Measurements from ENCODE around the gene HPS3.
A peak's percentile ranks its signal among the peaks of the same experiment; 100 is the strongest.

HPS3 gene

DNA sequence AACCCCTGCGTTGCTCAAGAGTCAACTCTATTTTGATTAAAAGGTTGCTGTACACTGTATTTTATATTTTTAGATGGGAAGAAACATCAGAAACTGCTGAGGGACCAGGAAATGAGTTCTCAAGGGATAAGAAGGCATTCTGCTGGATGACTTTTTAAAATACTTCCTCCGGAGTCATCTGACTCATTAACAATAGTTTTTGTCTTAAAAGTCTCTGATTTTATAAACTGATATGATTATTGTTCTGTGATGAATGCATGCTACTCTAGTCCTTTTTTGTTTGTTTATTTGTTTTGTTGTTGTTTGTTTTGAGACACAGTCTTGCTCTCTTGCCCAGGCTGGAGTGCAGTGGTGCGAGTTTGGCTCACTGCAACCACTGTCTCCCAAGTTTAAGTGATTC lies 25.0 kb upstream of the HPS3 start:
- Mint-ChIP-seq H3K4me1 (no peaks in the 10 kb centered on the region), H3K27ac (no peak overlapping the region), H3K9me3 (no peaks in the 10 kb centered on the region), H3K4me3 (no peak overlapping the region), H3K36me3 (no peaks in the 10 kb centered on the region)
- DNase-seq (ENCODE audit: low spot score in 2 of 2): no peak
- no peak for ATAC-seq

DNA sequence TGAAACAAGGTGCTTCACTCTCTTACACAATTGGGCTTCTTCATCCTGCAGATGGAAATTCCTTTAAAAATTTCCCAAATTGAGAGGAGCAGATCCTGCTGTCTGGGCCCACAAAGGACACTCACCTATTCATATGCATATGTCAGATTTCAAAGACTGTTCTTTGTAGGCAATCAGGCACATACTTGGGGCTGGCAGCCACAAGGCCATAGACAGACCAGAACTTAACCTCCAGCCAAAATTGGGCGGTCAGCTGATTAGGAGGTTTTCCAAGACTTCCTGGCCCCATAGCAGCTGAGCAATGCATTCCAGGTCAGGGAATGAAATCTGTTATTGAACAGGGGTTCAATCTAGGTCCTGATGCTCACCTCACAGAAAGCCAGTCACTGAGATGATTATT lies 15.0 kb upstream of the HPS3 start:
- H3K4me3 Mint-ChIP-seq: no peak overlapping the region

DNA sequence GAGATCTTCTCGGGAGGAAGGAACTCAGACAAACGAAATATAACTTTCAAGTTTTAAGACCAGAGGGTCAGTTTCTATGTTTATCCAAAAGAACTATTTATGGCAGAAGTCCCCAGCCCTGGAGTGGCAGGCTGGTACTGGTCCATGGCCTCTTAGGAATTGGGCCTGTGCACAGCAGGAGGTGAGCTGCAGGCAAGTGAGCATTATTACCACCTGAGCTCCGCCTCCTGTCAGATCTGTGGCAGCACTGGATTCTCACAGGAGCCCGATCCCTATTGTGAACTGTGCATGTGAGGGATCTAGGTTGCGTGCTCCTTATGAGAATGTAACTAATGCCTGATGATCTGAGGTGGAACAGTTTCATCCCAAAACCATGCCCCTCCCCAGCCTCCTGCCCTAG lies 14.3 kb upstream of the HPS3 start:
- H3K9me3 Mint-ChIP-seq: no peaks in the 10 kb centered on the region
- H3K4me1 Mint-ChIP-seq: no peaks in the 10 kb centered on the region
- H3K27ac Mint-ChIP-seq: no peak overlapping the region
- no peaks in the 10 kb centered on the region for H3K36me3 Mint-ChIP-seq
- DNase-seq (ENCODE audit: low spot score in 2 of 2) (no peak), ATAC-seq (no peak)
- no peak overlapping the region for H3K4me3 Mint-ChIP-seq

More for the DNA sequence above, 15.0 kb upstream of the HPS3 start:
- no peaks in the 10 kb centered on the region for H3K36me3 Mint-ChIP-seq
- DNase-seq (ENCODE audit: low spot score in 2 of 2) (no peak), ATAC-seq (no peak)
- H3K9me3 Mint-ChIP-seq: no peaks in the 10 kb centered on the region
- H3K27ac Mint-ChIP-seq: no peak overlapping the region
- H3K4me1 Mint-ChIP-seq: no peaks in the 10 kb centered on the region

DNA sequence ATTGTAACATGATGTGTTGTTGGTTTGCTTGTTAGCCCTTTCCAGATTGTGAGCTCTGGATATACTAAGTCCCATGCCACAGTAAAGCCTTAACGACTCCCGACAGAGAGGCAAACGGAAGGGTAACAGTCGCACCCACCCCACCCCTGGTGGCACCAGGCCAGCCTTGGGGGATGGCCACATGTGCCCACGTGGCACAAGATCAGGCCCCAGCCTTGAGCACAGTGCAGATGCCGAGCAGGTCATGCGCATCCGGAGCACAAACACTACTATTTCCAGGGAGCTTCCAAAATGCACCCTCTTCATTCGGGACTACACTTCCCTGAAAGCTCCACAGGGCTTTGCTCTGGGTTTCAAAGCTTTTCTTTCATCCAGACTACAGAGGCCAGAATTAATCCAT lies 10.7 kb upstream of the HPS3 start:
- DNase-seq (ENCODE audit: low spot score in 2 of 2) (no peak), ATAC-seq (no peak)
- no peak overlapping the region for H3K27ac Mint-ChIP-seq
- H3K4me1 Mint-ChIP-seq: no peaks in the 10 kb centered on the region
- H3K4me3 Mint-ChIP-seq: no peak overlapping the region
- H3K36me3 Mint-ChIP-seq: no peaks in the 10 kb centered on the region
- H3K9me3 Mint-ChIP-seq: no peaks in the 10 kb centered on the region

DNA sequence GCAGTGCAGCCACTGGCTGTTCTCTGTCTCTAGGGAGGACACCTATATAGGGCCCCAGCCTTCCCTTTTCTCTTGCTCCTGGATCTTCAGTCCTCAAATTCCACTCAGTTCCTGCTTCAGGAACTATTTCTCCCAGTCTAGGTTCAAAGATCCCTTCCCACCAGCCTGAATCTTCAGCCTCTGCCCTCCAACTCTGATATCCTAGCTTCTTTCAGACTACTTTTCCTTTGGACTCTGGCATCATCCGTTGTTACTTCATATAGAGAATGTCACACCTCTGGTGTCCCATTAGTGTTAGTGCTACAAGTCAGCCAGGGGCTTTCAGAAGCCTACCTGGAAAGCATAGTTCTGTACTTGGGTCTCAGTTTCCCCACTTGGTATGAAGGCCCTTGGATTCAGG lies 10.0 kb upstream of the HPS3 start:
- no peak for ATAC-seq

DNA sequence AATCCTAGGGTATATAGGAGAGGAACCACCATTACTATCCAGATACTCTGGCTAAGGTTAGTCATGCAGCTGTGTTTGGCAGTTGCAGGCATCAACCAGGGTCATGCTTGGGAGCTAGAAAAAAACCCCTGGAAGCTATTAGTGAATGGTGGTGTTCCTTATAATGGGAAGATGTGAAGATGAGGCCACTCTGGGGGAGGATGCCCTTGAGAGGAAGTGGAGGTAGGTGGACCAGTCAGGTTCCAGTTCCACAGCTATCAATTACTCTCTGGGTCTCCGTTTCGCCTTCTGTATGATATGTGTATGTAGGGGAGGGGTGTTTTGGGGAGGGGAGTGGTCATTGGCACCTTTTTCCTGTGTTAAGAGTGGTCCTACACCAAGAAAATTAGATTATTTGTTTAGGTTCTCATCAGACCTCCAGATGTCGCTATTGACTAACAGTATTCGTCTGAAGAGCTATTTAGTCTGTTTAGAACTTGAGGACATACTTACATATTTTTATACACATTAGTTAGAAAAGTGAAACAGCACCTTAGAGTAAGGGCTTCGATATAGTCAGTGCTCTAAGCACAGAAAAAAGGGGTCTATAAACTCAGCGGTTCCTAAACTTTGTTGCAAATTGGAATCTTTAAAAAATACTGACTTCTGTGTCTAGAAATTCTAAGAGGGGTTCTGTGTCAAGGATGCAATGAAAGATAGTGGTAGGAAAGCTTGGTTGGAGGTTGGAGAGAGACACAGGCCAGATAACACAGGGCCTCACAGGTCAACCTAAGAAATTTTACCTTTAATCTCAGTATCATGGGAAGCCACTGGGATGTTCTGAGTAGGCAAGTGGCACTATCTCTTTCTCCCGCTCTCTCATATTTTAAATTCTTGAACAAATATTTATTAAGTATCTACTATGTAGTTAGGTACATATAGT lies 9.1 kb upstream of the HPS3 start:
- Mint-ChIP-seq H3K27ac (no peak overlapping the region), H3K4me1 (no peaks in the 10 kb centered on the region), H3K36me3 (no peaks in the 10 kb centered on the region), H3K4me3 (no peak overlapping the region), H3K9me3 (no peaks in the 10 kb centered on the region)
- DNase-seq (ENCODE audit: low spot score in 2 of 2) (no peak), ATAC-seq (peak; percentile 81)

More for the DNA sequence above, 10.0 kb upstream of the HPS3 start:
- no peaks in the 10 kb centered on the region for H3K4me1 Mint-ChIP-seq
- H3K27ac Mint-ChIP-seq: no peak overlapping the region
- DNase-seq (ENCODE audit: low spot score in 2 of 2): no peak
- no peaks in the 10 kb centered on the region for H3K9me3 Mint-ChIP-seq
- H3K4me3 Mint-ChIP-seq: no peak overlapping the region
- no peaks in the 10 kb centered on the region for H3K36me3 Mint-ChIP-seq

DNA sequence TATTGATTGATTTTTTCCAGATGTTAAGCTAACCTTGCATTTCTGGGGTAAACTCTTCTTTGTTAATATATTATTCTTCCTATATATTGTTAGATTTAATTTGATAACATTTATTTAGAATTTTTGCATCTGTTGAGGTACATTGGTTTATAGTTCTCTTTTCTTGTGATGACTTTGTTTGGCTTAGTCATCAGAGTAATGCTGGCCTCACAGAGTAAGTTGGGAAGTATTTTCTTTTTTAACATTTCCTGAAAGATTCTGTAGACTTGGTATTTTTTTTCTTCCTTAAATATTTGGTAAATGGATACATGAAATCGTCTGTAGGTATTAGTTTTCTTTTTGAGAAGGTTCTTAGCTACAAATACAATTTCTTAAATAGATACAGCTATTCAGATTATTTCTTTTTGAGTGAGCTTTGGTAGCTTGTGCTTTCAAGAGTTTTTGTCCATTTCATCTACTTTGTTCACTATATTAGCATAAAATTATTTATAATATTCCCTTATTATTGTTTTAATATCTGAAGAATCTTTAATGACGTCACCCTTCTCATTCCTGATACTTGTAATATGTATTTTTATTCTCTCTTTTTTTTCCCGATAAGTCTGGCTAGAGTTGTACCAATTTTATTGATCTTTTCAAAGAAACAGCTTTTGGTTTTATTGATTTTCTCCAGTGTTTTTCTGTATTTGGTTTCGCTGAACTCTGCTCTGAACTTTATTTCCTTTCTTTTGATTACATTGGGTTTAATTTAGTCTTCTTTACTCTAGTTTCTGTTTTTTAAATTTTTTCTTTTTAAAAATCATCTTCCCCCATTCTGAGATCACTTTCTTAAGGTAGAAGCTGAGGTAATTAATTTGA lies 6.5 kb upstream of the HPS3 start:
- ATAC-seq (no peak), DNase-seq (ENCODE audit: low spot score in 2 of 2) (no peak)
- H3K4me1 Mint-ChIP-seq: no peaks in the 10 kb centered on the region
- no peaks in the 10 kb centered on the region for H3K36me3 Mint-ChIP-seq
- no peaks in the 10 kb centered on the region for H3K9me3 Mint-ChIP-seq
- H3K27ac Mint-ChIP-seq: no peak overlapping the region
- no peak overlapping the region for H3K4me3 Mint-ChIP-seq

DNA sequence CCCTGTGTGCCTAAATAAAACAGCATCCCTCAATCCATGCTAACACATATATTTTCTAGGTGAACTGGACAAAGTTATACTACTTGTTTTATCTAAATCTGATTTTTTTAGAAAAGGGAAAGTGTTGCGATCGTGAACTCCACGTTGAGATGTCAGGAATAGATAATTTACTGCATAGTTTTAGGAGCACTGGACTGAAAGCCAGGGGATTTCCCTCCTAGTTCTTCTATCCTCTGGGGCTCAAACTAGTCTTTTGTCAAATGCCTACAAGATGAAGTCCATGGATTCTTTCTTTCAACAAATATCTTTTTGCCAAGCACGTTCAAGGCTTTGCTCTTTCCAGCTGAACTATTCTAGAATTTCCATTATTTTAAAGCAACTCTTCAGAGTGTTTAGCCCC lies 617 bp upstream of the HPS3 start:
- H3K27ac Mint-ChIP-seq: peak overlapping the region; percentile 86
- H3K4me3 Mint-ChIP-seq: peak overlapping the region; percentile 91
- ATAC-seq: no peak
- H3K36me3 Mint-ChIP-seq: peaks cover 5% of the 10 kb centered on the region
- no peak for DNase-seq (ENCODE audit: low spot score in 2 of 2)
- no peaks in the 10 kb centered on the region for H3K9me3 Mint-ChIP-seq
- H3K4me1 Mint-ChIP-seq: peaks cover 39% of the 10 kb centered on the region

DNA sequence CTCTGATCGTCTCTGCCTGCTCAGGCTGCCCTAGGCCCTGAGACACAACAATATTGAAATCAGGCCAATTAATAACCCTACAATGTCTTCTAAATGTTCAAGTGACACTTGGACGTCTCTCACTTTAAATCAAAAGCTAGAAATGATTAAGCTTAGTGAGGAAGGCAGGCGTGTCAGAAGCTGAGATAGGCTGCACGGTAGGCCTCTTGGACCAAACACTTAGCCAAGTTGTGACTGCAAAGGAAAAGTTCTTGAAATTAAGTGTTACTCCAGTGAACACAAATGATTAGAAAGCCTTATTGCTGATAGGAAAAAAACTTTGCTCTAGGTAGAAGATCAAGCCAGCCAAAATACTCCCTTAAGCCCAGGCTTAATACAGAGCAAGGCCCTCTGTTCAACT lies 2.2 kb downstream of the HPS3 start:
- H3K4me1 Mint-ChIP-seq: peaks cover 45% of the 10 kb centered on the region
- H3K9me3 Mint-ChIP-seq: no peaks in the 10 kb centered on the region
- peak; percentile 33 for ATAC-seq
- peaks cover 5% of the 10 kb centered on the region for H3K36me3 Mint-ChIP-seq
- peak overlapping the region; percentile 91 for H3K4me3 Mint-ChIP-seq
- no peak for DNase-seq (ENCODE audit: low spot score in 2 of 2)
- H3K27ac Mint-ChIP-seq: peak overlapping the region; percentile 4

DNA sequence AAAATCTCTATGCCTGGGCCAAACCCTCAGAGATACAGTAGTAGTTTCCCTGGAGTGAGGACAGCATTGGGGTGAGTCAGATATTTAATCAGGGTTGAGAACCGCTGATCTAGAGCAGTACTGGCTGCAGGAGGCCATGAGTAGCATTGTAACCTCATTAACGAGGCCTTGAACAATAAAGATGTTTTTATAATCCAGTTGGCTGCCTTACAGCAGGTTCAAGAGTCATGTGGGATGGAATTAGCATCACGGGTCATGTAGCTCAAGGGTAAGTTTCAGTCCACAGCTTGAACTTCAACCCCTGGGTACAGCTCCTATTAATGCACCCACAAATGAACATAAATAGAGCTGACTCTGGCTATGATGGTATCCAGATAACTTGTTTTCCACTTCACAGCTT lies 5.1 kb downstream of the HPS3 start:
- Mint-ChIP-seq H3K27ac (no peak overlapping the region), H3K4me1 (peaks cover 39% of the 10 kb centered on the region), H3K36me3 (peaks cover 5% of the 10 kb centered on the region), H3K4me3 (no peak overlapping the region), H3K9me3 (no peaks in the 10 kb centered on the region)
- no peak for ATAC-seq
- DNase-seq (ENCODE audit: low spot score in 2 of 2): no peak

DNA sequence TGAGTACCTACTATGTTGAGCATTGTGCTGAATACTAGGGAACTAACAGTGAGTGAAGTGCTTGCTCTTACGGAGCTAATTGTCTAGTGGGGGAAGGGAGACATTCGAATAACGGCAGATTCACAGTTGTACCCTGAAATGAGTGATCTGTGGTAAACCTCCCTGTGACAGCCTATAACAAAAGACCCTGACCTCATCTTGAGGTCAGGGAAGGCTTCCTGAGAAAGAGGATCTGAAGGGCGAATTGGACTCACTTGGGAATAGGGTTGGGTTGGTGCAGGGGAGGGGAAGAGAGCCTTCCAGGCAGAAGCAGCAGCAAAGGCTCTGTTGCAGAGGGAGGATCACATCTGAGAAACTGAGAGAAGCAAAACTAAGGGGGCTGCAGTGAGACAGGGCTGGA lies 13.2 kb downstream of the HPS3 start:
- no peak for DNase-seq (ENCODE audit: low spot score in 2 of 2)
- Mint-ChIP-seq H3K36me3 (peaks cover 45% of the 10 kb centered on the region), H3K4me3 (no peak overlapping the region), H3K9me3 (no peaks in the 10 kb centered on the region), H3K4me1 (no peaks in the 10 kb centered on the region), H3K27ac (no peak overlapping the region)
- no peak for ATAC-seq

DNA sequence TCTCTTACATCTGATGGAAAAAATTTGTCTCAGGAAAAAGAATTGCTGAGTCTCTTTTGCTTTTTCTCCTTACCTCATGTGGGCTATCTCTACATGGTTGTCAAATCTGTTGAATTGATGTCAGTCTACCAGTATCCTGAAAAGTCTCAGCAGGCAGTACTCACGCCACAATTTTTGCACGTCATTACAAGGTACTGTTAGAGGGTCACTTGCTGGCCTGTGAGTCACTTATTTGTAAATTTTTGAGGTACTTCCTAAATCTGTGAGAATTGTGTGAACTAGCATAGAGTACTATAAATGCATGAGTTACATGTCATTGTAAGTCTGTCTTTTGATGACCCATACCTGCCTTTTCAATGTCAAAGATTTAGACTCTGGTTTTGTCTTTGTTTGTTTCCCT lies 15.9 kb downstream of the HPS3 start:
- Mint-ChIP-seq H3K4me1 (peaks cover 1% of the 10 kb centered on the region), H3K27ac (no peak overlapping the region), H3K4me3 (no peak overlapping the region), H3K36me3 (peaks cover 51% of the 10 kb centered on the region), H3K9me3 (no peaks in the 10 kb centered on the region)
- ATAC-seq (no peak), DNase-seq (ENCODE audit: low spot score in 2 of 2) (no peak)

DNA sequence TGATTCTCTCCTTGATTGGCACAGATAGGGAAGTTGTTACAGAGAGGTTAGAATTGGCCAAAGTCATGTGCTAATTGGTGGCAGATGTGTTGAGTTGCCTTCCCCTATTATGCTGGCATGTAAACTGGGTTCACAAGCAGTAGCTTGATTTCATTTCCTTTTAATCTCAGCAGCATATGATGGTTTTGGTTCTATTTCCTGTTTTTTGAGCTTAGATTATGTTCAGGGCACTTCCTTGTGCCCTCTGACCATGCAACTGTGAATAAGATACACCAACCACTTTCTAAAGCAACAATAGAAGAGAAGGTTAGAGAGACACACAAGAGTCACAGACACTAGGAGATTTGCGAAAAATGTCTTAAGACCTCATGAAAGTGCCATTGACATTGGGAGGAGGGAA lies 16.5 kb downstream of the HPS3 start:
- Mint-ChIP-seq H3K4me1 (peaks cover 4% of the 10 kb centered on the region), H3K9me3 (no peaks in the 10 kb centered on the region), H3K4me3 (no peak overlapping the region), H3K27ac (no peak overlapping the region), H3K36me3 (peaks cover 51% of the 10 kb centered on the region)
- ATAC-seq: peak; percentile 24
- DNase-seq (ENCODE audit: low spot score in 2 of 2): no peak

DNA sequence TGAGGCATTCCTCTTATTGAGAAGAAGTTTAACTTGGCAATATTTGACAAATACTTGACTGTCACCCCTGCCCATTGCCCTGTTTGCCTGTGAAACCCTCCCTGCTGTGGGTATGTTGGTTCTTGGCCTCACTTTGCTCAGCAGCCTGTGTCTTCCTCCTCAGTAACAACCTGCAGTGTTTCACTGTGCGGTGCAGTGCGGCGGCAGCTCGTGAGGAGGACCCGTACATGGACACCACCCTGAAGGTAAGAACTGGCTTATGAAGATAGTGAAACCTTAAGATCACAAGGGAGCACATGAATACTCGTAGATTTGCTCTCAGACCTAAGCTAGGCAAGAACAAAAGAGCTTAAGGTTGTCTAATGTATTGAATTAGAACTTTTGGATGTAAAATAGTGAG lies 21.0 kb downstream of the HPS3 start:
- Mint-ChIP-seq H3K9me3 (no peaks in the 10 kb centered on the region), H3K27ac (no peak overlapping the region), H3K4me3 (no peak overlapping the region), H3K36me3 (peaks cover 53% of the 10 kb centered on the region), H3K4me1 (peaks cover 23% of the 10 kb centered on the region)
- DNase-seq (ENCODE audit: low spot score in 2 of 2) (no peak), ATAC-seq (no peak)

DNA sequence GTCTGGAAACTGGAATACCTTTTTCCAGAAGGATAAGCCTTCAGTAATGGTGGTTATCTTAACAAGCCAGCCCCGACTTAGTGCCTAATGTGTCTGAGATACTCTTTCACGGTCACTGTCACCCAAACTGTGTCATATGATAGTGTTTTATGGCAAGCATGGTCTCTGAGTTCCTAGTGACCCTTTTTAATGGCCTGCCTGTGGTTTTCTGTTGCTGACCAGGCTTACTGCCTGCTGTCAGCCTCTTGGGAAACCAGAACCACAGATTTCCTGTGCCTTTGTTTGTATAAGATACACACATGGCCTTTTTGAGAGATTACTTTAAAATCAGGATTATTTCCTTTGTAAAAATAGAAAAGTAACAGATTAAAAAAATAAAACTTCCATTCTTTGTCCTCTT lies 22.4 kb downstream of the HPS3 start:
- no peaks in the 10 kb centered on the region for H3K9me3 Mint-ChIP-seq
- peaks cover 23% of the 10 kb centered on the region for H3K4me1 Mint-ChIP-seq
- H3K4me3 Mint-ChIP-seq: no peak overlapping the region
- DNase-seq (ENCODE audit: low spot score in 2 of 2) (no peak), ATAC-seq (no peak)
- no peak overlapping the region for H3K27ac Mint-ChIP-seq
- H3K36me3 Mint-ChIP-seq: peaks cover 64% of the 10 kb centered on the region

DNA sequence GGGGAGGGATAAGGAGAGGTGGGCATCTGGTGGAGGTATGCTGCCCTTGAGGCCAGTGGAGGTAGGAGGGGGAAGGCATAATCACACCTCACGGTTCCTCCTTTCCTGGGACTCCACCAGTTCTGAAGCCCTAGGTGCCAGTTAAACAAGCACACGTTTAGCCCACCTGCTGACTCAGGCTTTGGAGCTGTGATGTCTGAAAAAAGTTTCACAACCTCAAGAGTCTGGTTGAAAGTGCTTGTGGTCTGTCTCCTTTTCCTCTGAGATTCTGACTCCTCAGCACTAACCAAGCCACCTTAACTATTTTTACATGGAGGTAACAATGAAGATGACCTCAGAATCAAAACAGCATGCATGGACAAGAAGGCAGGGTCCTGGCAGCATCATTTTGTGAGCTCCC lies 23.0 kb downstream of the HPS3 start:
- no peaks in the 10 kb centered on the region for H3K9me3 Mint-ChIP-seq
- no peak overlapping the region for H3K4me3 Mint-ChIP-seq
- peak; percentile 99 for ATAC-seq
- peak in 1 of 2 donors; percentile 52 for DNase-seq (ENCODE audit: low spot score in 2 of 2)
- no peak overlapping the region for H3K27ac Mint-ChIP-seq
- H3K4me1 Mint-ChIP-seq: peaks cover 23% of the 10 kb centered on the region
- H3K36me3 Mint-ChIP-seq: peaks cover 67% of the 10 kb centered on the region

All from stimulated activated effector memory CD8-positive, alpha-beta T cell treated with anti-CD3 and anti-CD28 coated beads, Interleukin-12 subunit alpha, Interleukin-12 subunit beta, amount 100 ng/mL, for 72 hours (primary cell).